ENCODE data around the gene POMC.

DNA sequence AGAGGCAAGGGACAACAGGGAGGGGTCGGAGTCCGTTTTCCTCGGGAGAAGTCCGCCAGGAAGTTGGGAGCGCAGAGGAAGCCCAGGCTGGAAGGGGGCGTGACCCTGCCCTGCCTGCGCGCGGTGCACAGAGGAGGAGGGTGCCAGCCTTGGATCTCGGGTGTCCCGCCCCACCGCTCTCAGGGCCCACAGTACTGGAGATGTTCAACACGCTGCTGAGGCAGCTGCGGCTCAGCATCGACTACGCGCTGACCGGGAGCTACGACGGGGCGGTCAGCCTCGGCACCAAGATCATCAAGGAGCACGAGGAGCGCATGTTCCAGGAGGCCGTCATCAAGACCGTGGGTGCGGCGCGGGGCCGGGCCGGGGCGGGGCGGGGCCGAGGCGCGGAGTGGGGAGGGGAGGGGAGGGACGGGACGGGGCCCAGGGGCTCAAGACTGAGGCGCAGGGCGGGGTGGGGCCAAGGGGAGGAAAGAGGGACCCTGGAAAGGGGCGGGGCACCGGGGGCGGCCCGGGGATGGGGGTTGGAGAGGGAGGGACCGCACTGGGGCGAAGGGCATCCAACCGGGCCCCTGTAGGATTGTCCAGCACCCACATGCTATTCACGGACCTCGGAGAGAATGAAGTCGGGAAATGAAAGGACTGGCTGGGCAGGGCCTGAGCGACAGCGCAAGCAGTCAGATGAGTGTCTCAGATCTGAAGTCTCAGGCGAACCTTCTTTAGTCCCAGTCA lies 36.6 kb downstream of the POMC start:
- no peak for TF ChIP-seq CTCF (IDR thresholded peaks at IDR 0.05; ENCODE audit: insufficient read depth, low read length, poor library complexity, severe bottlenecking)
- no peak for TF ChIP-seq EZH2phosphoT487 (conservative IDR thresholded peaks at IDR 0.05; ENCODE audit: low read length)
